ENCODE measurements around the gene USP48.

Gene USP48

GRCh38 chr1:21630571-21631343 is 152.2 kb downstream of the USP48 start:
- DNase-seq = no peak

GRCh38 chr1:21629971-21630370 is 153.0 kb downstream of the USP48 start:
- DNase-seq = no peak

GRCh38 chr1:21628798-21629393 is 154.1 kb downstream of the USP48 start:
- no peak for DNase-seq
